OCI-M1 (cell line): ENCODE results near the gene ANKRD28.
A peak's percentile ranks its signal among the peaks of the same experiment; 100 is the strongest.
"Not testable (repeated sequence)": the region's sequence is repeated elsewhere in the genome, so short reads cannot be mapped to it uniquely, and the experiment has no call there.

ENCODE experiments used
- DNase-seq: peaks from one replicate; lab custom pipeline; 2025; lab: John Stamatoyannopoulos, UW

The ANKRD28 gene

DNA sequence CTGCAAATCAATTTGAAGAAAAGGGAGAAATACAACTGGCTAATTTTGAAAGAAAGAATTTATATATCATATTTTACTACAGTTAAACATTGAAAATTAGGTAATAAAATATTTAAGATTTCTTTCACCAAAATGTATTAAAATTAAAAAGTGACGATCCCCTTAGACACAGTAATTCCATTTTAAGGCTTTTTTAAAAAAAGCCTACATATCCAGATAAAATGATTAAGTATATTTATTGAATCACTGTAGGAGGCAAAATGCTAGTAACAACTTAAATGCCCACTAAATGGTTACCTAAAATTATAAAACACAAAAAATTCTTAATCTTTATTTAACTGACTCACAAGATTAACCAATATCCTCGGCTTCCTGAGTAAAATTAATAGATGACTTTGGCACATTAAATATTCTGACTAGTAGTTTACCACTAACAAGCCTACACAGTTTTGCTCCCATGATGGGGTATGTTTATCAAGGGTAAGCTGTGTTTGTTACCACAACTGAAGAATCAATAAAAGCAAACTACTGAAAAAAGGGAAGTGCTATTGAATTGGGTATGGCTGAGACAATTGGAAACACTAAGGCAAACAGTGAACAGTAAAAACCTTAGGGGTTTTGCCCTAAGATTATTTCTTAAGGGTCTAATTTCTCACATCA is 28.4 kb downstream of the ANKRD28 start:
- peak; percentile 72 for DNase-seq

DNA sequence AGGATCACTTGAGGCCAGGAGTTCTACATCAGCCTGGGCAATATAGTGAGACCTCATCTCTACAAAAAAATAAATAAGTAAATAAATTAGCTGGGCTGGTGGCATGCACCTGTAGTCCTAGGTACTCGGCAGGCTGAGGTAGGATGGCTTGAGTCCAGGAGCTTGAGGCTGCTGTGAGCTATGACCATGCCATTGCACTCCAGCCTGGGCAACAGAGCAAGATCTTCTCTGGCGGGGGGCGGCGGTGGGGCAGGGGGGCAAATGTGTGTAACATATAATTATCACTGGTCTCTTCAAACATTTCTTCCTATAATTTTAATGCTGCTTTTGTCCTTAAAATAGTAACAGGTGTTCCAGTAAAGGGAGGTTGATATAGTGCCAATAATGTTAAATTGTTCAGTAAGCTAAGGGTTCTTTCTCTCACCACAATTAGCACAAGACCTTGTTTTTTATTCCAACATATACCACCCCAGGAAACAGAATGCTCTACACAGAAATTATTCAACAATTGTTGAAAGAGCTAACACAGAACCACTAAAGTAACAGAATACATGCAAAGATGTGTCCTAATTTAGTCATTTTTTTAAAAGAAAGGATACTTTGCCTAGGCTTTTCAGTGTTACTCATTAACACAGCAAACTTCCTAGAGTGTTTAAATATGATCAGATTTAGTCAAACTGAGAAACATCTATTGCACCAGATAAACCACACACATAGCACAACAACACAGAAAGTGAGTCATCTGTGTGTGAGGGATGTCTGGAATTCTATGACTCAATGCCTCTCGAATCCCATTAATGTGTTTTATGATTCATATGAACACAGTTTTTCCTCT is 29.1 kb downstream of the ANKRD28 start:
- peak; percentile 55 for DNase-seq

DNA sequence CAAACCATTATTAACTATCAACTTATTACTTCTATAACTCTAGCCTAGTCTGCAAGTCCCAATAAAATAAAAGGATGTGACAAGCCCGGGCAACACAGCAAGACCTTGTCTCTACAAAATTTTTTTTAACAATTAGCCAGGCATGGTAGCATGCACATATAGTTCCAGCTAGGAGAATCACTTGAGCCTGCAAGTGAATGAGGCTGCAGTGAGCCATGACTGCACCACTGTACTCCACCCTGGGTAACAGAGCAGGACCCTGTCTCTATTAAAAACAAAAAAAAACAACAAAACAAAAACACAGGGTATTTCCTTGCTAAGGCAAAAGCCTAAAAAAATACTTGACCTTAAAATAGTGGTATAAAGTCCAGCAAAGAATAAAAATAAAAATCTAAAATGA is 31.4 kb downstream of the ANKRD28 start:
- no peak for DNase-seq

DNA sequence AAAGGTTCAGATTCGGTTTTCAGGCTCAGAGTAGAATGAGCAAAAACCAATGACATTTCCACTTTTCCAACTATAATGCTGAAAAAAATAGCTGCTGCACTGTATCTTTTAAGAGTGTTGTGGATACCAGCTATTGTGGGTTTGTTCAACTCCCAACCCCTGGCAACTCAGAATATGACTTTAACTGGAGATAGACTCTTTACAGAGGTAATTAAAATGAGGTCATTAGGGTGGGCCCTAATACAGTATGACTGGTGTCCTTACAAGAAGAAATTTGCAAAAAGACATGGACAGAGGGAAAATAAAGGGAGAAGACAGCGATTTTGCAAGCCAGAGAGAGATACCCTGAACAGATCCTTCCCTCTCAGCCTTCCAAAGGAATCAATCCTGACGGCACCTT is 39.5 kb downstream of the ANKRD28 start:
- no peak for DNase-seq

DNA sequence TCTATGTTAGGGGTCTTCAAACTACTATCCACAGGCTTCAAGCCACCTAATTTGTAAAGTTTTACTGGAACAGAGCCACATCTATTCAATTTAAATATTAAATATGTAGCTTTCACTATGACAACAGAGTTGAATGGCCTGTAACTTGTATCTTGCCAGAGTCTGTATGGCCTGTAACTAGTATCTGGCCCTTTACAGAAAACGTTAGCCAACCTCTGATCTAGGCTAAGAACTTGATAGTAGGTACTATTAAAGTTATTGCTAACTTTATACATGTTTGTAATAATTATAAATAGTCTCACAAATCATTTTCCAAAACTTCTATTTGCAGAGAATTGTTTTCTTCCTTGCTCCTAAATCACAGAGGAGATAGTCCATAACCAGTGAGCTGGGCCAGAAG is 40.0 kb downstream of the ANKRD28 start:
- no peak for DNase-seq

DNA sequence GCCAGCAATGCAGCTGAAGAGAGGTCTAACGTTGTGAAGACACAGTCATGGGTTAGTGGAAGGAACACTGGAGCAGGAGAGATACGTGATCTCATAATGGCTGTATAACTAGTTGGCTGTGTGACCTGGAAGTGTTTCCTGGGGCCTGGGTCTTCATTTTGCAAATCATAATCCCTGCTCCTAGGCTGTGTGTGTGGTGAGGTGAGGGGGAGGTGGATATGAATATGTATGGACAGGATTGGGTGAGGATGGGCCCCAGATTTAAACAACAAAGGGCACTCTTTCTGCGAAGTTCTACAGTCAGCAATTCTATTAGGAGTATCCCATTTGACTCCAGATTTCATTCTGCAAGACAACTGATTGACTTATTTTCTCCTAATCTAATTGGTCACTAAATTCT is 41.3 kb downstream of the ANKRD28 start:
- DNase-seq, result no peak

DNA sequence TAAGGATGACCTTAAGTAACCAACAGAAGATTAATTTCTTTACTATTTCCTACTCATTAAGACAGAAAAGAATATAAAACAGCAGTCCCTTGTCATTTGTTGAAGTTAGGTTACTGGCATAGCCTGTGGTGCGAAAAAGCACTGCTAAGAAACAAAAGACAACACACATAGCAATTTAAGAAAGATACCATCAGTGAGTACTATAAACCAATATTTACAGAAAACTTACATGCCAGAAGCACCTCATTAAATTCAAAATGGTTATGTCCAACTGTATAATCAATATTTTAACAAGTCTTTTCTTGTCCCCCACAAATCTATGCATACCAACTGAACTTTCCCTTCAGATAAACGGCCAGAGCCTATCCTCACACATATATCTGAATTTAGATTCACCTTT is 42.0 kb downstream of the ANKRD28 start:
- no peak for DNase-seq

DNA sequence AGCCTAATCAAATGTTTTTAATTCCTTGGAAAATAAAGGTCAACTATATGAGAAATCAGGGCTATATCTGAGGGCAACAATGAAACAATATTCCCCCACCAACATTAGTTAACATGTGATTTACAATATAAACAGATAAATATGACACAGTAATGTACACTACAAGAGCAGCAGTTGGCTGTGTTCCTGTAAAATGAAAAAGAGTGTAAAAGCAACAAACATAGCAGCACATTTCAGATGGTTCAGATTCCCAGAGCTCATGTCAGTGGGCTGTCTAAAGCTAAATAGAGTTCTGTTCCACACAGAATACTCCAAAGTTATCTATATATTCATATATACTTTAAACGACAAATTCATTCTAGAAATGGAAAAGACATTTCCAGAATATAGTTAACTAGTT is 42.6 kb downstream of the ANKRD28 start:
- no peak for DNase-seq

DNA sequence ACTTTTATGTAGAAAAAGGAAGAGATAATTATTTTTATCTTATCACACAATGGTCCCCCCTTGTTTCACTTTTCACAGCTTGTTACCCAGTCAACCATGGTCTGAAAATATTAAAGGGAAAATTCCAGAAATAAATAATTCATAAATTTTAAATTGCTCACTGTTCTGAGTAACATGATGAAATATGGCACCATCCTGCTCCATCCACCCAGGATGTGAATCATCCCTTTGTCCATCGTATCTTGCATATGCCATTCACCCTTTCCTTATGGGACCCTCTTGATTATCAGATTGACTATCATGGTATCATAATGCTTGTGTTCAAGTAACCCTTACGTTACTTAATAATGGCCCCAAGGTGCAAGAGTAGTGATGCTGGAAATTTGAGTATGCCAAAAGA is 43.7 kb downstream of the ANKRD28 start:
- no peak for DNase-seq

DNA sequence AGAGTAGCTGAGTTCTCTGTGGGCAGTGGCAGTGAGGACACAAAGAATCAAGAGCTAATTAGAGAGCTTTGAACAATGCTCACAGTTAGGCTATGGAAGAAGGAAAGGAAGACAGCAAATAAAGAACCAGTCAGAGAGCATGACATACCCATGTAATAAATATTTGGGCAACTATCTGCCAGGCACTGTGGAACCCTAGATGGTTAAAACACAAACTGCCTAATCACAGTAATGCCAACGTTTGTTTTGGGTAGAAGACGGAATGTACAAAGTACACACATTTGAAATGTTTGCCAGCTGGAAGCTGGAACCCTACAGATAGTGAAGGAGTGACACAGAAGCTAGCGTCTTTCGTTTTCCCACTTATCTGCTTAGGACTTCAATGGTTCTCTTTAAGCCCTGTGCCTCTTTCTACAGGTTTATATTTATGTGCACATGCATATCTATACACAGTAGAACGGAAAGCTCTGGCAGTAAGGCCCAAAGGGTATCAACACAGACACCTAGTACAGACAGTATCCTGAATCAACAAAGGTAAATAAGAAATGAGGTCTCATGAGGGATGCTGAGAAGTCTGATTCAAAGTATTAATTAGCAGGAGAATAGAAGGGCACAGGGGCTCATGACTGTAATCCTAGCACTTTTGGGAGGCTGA is 44.6 kb downstream of the ANKRD28 start:
- DNase-seq, result no peak

DNA sequence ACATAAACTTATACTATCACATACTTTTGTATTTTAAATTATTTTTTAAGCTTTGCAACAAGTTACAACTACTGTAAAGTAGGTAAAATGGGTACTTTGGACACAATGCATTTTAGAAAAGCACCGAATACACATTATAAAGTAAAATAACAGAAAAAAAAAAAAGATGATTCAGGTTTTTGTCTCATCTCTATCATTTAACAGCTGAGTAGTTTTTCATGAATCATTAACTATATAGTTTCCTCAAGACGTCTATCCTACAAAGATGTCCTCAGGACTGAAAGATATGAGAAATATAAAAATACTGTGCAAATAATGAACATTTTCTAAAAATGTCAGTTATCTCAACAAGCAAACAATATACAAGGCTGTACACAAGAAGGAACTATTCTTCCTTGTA is 46.9 kb downstream of the ANKRD28 start:
- DNase-seq, result no peak

DNA sequence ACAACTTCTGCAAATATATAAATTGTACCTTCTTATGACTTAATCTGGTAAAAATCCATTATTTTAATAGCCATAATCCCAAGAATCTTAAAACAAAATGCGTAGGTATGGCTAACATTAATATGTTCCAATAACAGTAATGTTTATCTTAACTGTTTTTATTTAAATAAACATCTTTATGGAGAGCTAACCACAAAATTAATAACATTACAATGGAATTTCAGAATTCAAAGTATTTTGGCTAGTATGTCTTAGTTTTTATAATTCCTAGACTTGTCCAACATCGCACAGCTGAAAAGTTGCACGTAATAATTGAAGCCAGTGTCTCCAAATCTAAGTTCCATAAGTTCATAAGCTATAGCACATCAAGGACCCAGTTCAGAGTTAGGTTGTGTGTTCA is 47.6 kb downstream of the ANKRD28 start:
- no peak for DNase-seq

DNA sequence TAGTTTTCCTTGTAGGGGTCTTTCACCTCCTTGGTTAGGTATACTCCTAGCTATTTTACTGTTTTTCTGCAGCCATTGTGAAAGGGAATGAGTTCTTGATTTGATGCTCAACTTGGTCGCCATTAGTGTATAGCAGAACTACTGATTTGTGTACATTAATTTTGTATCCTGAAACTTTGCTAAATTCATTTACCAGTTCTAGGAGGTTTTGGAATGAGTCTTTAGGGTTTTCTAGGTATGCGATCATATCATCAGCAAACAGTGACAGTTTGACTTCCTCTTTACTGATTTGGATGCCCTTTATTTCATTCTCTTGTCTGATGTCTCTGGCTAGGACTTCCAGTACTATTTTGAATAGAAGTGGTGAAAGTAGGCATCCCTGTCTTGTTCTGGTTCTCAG is 51.9 kb downstream of the ANKRD28 start:
- not testable (repeated sequence) for DNase-seq

DNA sequence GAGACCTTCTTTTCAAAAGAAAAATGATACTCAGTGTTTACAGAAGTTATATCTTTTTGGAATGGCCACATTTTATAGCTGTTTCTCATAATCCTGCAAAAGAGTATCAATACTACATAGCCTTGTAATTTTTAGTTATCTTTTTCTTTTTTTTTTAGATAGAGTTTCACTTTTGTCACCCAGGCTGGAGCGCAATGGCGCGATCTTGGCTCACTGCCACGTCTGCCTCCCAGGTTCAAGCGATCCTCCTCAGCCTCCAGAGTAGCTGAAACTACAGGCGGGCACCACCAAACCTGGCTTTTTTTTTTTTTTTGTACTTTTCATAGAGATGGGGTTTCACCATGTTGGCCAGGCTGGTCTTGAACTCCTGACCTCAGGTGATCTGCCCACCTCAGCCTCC is 53.6 kb downstream of the ANKRD28 start:
- no peak for DNase-seq

DNA sequence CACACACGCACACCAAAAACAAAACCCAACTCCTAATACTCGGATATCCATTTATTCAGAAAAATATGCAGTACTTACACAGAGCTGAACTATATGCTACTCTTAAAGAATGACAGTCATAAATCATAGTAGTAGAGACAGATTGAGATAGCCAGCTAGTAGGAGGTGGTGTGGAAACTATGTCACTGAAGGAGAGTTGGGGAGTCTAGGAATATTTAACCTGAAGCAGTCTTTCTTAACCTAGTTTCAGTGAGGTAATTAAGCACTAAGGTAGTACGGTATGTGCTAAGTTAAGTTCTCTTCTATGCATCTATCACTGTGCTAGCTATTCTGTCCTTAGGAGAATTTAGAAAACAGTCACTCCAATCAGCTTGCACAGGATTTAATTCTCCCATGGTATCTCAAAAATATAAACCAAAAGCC is 54.2 kb downstream of the ANKRD28 start:
- DNase-seq, result no peak

DNA sequence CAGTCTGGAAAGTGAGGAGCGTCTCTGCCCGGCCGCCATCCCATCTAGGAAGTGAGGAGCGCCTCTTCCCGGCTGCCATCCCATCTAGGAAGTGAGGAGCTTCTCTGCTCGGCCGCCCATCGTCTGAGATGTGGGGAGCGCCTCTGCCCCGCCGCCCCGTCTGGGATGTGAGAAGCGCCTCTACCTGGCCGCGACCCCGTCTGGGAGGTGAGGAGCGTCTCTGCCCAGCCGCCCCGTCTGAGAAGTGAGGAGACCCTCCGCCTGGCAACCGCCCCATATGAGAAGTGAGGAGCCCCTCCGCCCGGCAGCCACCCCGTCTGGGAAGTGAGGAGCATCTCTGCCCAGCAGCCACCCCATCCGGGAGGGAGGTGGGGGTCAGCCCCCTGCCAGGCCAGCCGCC is 55.5 kb downstream of the ANKRD28 start:
- not testable (repeated sequence) for DNase-seq

DNA sequence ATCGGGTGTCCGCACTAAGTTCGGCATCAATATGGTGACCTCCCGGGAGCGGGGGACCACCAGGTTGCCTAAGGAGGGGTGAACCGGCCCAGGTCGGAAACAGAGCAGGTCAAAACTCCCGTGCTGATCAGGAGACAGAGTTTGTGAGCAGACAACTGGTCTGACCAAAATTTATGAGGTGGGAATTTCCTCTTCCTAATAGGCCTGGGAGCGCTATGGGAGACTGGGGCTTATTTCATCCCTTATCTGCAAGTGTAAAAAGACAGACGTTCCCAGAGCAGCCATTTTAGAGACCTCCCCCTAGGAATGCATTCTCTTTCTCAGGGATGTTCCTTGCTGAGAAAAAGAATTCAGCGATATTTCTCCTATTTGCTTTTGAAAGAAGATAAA is 59.2 kb downstream of the ANKRD28 start:
- not testable (repeated sequence) for DNase-seq

DNA sequence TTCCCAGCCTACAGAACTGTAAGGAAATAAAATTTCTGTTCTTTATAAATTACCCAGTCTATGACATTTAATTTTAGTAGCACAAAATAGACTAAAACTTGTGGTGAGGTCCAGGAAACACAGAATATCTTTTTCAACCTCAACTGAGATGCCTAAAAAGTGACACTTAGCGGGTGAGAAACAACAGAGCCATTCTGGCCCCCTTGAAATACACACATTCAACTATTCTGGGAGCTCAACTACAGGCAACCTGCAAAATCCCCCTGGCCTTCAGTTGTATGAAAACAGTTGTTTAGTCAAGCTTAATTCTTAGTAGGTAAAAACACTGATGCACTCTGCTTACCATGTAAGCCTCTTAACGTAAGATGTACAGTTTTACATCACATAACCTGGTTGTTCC is 66.8 kb downstream of the ANKRD28 start:
- no peak for DNase-seq

DNA sequence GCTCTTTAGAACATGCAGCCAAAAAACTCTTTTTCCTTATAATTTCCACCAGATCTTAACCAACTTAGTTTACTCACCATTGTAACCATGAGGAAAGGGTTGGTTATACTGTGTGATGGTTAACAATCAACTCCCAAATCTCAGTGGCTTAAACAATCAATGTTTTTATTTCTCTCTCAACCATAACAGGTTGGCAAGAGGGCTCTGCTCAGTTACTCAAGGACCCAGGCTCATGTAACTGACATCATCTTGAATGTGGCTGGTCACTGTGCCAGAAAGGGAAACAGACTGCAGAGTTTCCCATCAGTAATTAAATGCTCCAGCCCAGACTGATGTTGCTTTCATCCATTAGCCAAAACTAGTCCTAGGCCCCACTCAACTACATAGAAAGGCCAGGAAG is 69.0 kb downstream of the ANKRD28 start:
- DNase-seq, result no peak

DNA sequence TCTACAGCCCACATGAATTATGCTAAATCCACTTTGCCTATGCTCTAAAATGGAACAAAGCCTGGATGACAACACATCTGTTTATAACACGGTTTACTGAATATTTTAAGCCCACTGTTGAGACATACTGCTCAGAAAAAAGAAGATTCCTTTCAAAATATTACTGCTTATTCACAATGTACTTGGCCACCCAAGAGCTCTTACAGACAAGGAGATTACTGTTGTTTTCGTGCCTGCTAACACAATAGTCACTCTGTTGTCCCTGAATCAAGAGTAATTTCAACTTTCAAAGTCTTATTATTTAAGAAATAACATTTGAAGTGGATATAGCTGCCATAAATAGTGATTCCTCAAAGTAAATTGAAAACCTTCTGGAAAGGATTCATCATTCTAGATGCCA is 70.9 kb downstream of the ANKRD28 start:
- no peak for DNase-seq

DNA sequence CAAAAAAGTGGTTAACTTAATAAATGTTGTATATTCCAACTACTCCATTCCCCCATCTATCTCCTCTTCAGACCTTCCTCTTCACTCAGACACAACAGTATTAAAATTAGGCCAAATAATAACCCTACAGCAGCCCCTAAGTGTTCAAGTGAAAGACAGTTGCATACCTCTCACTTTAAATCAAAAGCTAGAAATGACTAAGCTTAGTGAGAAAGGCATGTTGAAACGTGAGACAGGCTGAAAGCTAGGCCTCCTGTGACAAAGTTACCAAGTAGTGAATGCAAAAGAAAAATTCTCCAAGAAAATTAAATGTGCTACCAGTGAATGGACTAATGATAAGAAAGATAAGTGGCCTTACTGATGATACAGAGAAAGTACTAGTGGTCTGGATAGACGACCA is 71.7 kb downstream of the ANKRD28 start:
- no peak for DNase-seq

DNA sequence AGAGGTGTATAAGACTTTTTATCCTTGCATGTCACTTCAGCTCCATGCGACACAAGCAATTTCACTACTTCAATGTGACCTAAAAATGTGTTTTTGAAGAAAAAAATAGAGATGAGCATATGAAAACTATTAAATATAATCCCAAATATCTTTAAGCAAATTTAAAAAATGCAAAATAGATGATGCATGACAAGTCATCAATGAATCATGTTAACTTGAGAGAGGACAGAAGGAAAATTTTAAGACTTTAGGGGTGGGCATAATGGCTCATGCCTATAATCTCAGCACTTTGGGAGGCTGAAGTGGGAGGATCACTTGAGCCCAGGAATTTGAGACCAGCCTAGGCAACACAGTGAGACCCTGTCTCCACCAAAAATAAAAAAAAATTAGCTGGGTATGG is 73.3 kb downstream of the ANKRD28 start:
- no peak for DNase-seq

DNA sequence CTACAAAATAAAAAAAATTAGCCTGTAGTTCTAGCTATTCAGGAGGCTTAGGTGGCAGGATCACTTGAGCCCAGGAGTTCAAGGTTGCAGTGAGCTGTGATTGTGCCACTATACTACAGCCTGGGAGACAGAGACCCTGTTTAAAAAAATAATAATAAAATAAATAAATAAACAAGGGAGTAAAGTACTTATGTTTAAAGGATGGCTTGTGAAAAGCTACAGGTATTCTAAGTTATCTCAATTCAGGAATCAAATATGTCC is 74.2 kb downstream of the ANKRD28 start:
- no peak for DNase-seq
